Uterus (tissue), 2 donors: ENCODE data around the gene KRT7.

Source experiments
- CTCF ChIP-seq, 4 experiments: fragments of 200-600 bp in 2 of 4; fragments of 450-650 bp in 2 of 4; sonication (generic) in 2 of 4; IDR thresholded peaks; one replicate each; pipeline ENCODE4 v1.5.1; 2016 to 2019; ENCODE audit warnings: antibody characterized with exemption in 4 of 4, mild to moderate bottlenecking in 2 of 4, moderate library complexity in 1 of 4
- POLR2A ChIP-seq, 2 donors: fragments of 450-650 bp; IDR thresholded peaks; one replicate each; pipeline ENCODE4 v1.6.1; 2016; ENCODE audit warnings: antibody characterized with exemption in 2 of 2, mild to moderate bottlenecking in 1 of 2, moderate library complexity in 1 of 2

GRCh38 chr12:52256584-52256935 lies 23.5 kb downstream of the KRT7 start:
- TF ChIP-seq CTCF (IDR thresholded peaks at IDR 0.05), result no peak
- no peak for TF ChIP-seq POLR2A (IDR thresholded peaks at IDR 0.05)
